GM15510 (cell line): ENCODE measurements around the gene AUTS2.

Experiments
- POLR2A ChIP-seq: IDR thresholded peaks from 3 replicates; pipeline ENCODE4 v1.6.1; 2011; ENCODE audit warnings: borderline replicate concordance; ENCODE audit not compliant: insufficient read length; ENCODE audit errors: extremely low read depth

Gene AUTS2

GRCh38 chr7:70542750-70543376 lies 944.6 kb downstream of the AUTS2 start:
- TF ChIP-seq POLR2A, result no peak

- TF ChIP-seq POLR2A, result no peak
Observed at GRCh38 chr7:70544016-70544415, 945.7 kb downstream of the AUTS2 start.

- TF ChIP-seq POLR2A, result no peak
Observed at GRCh38 chr7:70545214-70545613, 946.9 kb downstream of the AUTS2 start.

GRCh38 chr7:70552141-70552540 lies 953.9 kb downstream of the AUTS2 start:
- TF ChIP-seq POLR2A, result no peak

- no peak for TF ChIP-seq POLR2A
Observed at GRCh38 chr7:70553364-70553763, 955.1 kb downstream of the AUTS2 start.

GRCh38 chr7:70554646-70555045 lies 956.4 kb downstream of the AUTS2 start:
- TF ChIP-seq POLR2A, result no peak

- TF ChIP-seq POLR2A, result no peak
Observed at GRCh38 chr7:70556761-70557160, 958.5 kb downstream of the AUTS2 start.

- TF ChIP-seq POLR2A, result no peak
Observed at GRCh38 chr7:70557338-70557737, 959.1 kb downstream of the AUTS2 start.

GRCh38 chr7:70559815-70560214 lies 961.5 kb downstream of the AUTS2 start:
- no peak for TF ChIP-seq POLR2A

GRCh38 chr7:70563960-70564359 lies 965.7 kb downstream of the AUTS2 start:
- no peak for TF ChIP-seq POLR2A

GRCh38 chr7:70565721-70566370 lies 967.6 kb downstream of the AUTS2 start:
- TF ChIP-seq POLR2A, result no peak

GRCh38 chr7:70566671-70567070 lies 968.4 kb downstream of the AUTS2 start:
- no peak for TF ChIP-seq POLR2A

- TF ChIP-seq POLR2A, result no peak
Observed at GRCh38 chr7:70568674-70569334, 970.5 kb downstream of the AUTS2 start.

GRCh38 chr7:70569335-70569819 lies 971.1 kb downstream of the AUTS2 start:
- no peak for TF ChIP-seq POLR2A

GRCh38 chr7:70570029-70570428 lies 971.8 kb downstream of the AUTS2 start:
- TF ChIP-seq POLR2A, result no peak

- no peak for TF ChIP-seq POLR2A
Observed at GRCh38 chr7:70570961-70571360, 972.7 kb downstream of the AUTS2 start.
